Smooth muscle cell (in vitro differentiated cells): Measurements from ENCODE around the gene BBS7. TPM values are rescaled to one million over a fixed set of nuclear protein-coding genes. Genes with fewer than 3 reads are reported as not detected.

ENCODE experiments used
- DNase-seq: peaks from one replicate; lab custom pipeline; 2025; ENCODE audit not compliant: unreplicated experiment; lab: John Stamatoyannopoulos, UW
- H2AFZ ChIP-seq: fragments of 200-600 bp; sonication (generic); 2 replicates; pipeline ENCODE4 v1.6.0; 2016; ENCODE audit warnings: antibody characterized with exemption, low read depth, mild to moderate bottlenecking
- H3F3A ChIP-seq: fragments of 200-600 bp; sonication (generic); 2 replicates; pipeline ENCODE4 v1.6.0; 2017; ENCODE audit warnings: antibody characterized with exemption, low read depth
- H3K27ac ChIP-seq: fragments of 200-600 bp; sonication (generic); 2 replicates; pipeline ENCODE4 v1.5.1; 2016; ENCODE audit warnings: low read depth, mild to moderate bottlenecking
- H3K27me3 ChIP-seq: fragments of 200-600 bp; sonication (generic); 2 replicates; pipeline ENCODE4 v1.6.1; 2016; ENCODE audit warnings: low read depth, mild to moderate bottlenecking
- H3K36me3 ChIP-seq: fragments of 200-600 bp; sonication (generic); 2 replicates; pipeline ENCODE4 v1.5.1; 2016; ENCODE audit warnings: low read depth
- H3K4me1 ChIP-seq: fragments of 200-600 bp; sonication (generic); 2 replicates; pipeline ENCODE4 v1.5.1; 2016; ENCODE audit warnings: low read depth
- H3K4me2 ChIP-seq: fragments of 200-600 bp; sonication (generic); 2 replicates; pipeline ENCODE4 v1.6.0; 2016; ENCODE audit warnings: mild to moderate bottlenecking
- H3K4me3 ChIP-seq: fragments of 200-600 bp; sonication (generic); 2 replicates; pipeline ENCODE4 v1.5.1; 2016; ENCODE audit warnings: mild to moderate bottlenecking
- H3K79me2 ChIP-seq: fragments of 200-600 bp; sonication (generic); 2 replicates; pipeline ENCODE4 v1.6.0; 2016; ENCODE audit warnings: low read depth, mild to moderate bottlenecking
- H3K9ac ChIP-seq: fragments of 200-600 bp; sonication (generic); 2 replicates; pipeline ENCODE4 v1.6.0; 2016; ENCODE audit warnings: low read depth
- H3K9me3 ChIP-seq: fragments of 200-600 bp; sonication (generic); replicated peaks from 2 replicates; pipeline ENCODE4 v1.5.1; 2016; ENCODE audit warnings: low read depth
- H4K20me1 ChIP-seq: fragments of 200-600 bp; sonication (generic); 2 replicates; pipeline ENCODE4 v1.6.0; 2016; ENCODE audit warnings: low read depth
- WGBS: methylation state at CpG from one replicate; pipeline ENCODE4 v1.1.7; 2016; ENCODE audit warnings: low lambda C conversion rate; 5-methylcytosine and 5-hydroxymethylcytosine counted together
- polyA plus RNA-seq: library from polyadenylated mRNA; unstranded; fragments of >200 nt; fragmentation: Nextera tagmentation; extraction: Ambion mirVana; gene quantifications from 2 replicates; pipeline ENCODE4 v1.2.1, GENCODE V29; 2016
- total RNA-seq: library from RNA; depleted of rRNA; stranded (reverse); fragments of >200 nt; gene quantifications from 2 replicates; pipeline ENCODE4 v1.2.3, GENCODE V29; 2014
- TF ChIP-seq, protein P1 (sequence below): fragments of 200-600 bp; sonication (generic); IDR thresholded peaks from 2 replicates; pipeline ENCODE4 v1.5.1; 2017; ENCODE audit warnings: borderline replicate concordance, mild to moderate bottlenecking, antibody characterized with exemption; ENCODE audit not compliant: insufficient read depth, poor library complexity, severe bottlenecking

BBS7 gene
- total and polyA plus RNA-seq, 2 experiments from 2014 or later = 16.7 to 17.7 TPM

DNA sequence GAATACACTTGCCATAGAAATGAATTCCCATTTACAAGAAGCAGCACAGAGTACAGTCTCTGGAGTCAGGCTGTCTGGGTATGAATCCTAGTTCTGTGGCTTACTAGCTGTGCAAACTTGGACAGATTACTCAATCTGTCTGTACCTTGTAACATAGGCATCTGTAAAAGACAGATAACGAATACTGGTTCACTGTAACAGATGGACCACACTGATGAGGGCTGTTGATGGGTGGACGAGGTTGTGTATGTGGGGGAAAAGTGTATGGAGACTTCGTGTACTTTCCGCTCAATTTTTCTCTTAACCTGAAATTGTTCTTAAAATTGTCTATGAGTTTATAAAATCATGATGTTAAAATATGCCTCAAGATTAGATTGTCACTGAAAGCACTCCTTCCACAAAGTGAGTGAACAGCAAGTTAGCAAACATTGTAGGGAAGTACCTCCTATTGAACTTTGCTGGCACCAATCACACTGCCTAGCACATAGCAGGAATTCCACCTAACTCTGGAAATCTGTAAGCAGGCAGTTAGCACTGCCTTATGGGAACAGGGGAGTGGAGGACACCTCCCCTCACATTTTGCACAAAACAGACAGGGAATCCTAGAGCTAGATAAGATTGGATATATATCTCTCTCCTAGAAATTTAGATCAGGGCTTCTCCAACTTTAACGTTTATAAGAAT lies 75.6 kb downstream of the BBS7 start:
- WGBS = 81% methylated on average over 5 of the region's 5 CpGs
- no peaks in the 10 kb centered on the region for H3K27me3 ChIP-seq

GRCh38 chr4:121792966-121793365 lies 77.3 kb downstream of the BBS7 start:
- Histone ChIP-seq H3K27ac (no peak overlapping the region), H3K27me3 (no peaks in the 10 kb centered on the region), H3K4me1 (no peaks in the 10 kb centered on the region), H3K36me3 (no peaks in the 10 kb centered on the region), H3K4me2 (no peak overlapping the region), H3K79me2 (no peaks in the 10 kb centered on the region), H3K4me3 (no peak overlapping the region), H3F3A (no peaks in the 10 kb centered on the region), H3K9ac (no peak overlapping the region), H4K20me1 (no peaks in the 10 kb centered on the region), H2AFZ (no peak overlapping the region), H3K9me3 (no peaks in the 10 kb centered on the region)
- 93% methylated on average over 2 of the region's 2 CpGs for WGBS
- no peak for DNase-seq
- TF ChIP-seq, protein P1, sequence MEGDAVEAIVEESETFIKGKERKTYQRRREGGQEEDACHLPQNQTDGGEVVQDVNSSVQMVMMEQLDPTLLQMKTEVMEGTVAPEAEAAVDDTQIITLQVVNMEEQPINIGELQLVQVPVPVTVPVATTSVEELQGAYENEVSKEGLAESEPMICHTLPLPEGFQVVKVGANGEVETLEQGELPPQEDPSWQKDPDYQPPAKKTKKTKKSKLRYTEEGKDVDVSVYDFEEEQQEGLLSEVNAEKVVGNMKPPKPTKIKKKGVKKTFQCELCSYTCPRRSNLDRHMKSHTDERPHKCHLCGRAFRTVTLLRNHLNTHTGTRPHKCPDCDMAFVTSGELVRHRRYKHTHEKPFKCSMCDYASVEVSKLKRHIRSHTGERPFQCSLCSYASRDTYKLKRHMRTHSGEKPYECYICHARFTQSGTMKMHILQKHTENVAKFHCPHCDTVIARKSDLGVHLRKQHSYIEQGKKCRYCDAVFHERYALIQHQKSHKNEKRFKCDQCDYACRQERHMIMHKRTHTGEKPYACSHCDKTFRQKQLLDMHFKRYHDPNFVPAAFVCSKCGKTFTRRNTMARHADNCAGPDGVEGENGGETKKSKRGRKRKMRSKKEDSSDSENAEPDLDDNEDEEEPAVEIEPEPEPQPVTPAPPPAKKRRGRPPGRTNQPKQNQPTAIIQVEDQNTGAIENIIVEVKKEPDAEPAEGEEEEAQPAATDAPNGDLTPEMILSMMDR = no peak

More for the DNA sequence above, 75.6 kb downstream of the BBS7 start:
- Histone ChIP-seq H3K4me3 (no peak overlapping the region), H4K20me1 (no peaks in the 10 kb centered on the region), H3K9ac (no peak overlapping the region), H3K27ac (no peak overlapping the region), H2AFZ (no peak overlapping the region), H3K4me2 (no peak overlapping the region), H3K79me2 (no peaks in the 10 kb centered on the region), H3K9me3 (no peaks in the 10 kb centered on the region), H3K4me1 (no peaks in the 10 kb centered on the region), H3K36me3 (no peaks in the 10 kb centered on the region), H3F3A (no peaks in the 10 kb centered on the region)
- TF ChIP-seq, protein P1 = no peak
- no peak for DNase-seq

GRCh38 chr4:121791481-121791880 lies 78.8 kb downstream of the BBS7 start:
- Histone ChIP-seq H3F3A (no peaks in the 10 kb centered on the region), H3K4me1 (no peaks in the 10 kb centered on the region), H3K4me3 (no peak overlapping the region), H4K20me1 (no peaks in the 10 kb centered on the region), H3K27me3 (peaks cover 5% of the 10 kb centered on the region), H3K36me3 (no peaks in the 10 kb centered on the region), H3K27ac (no peak overlapping the region), H3K9ac (no peak overlapping the region), H3K4me2 (no peak overlapping the region), H3K9me3 (no peaks in the 10 kb centered on the region), H2AFZ (no peak overlapping the region), H3K79me2 (no peaks in the 10 kb centered on the region)
- DNase-seq = no peak
- TF ChIP-seq, protein P1 = no peak
- WGBS = 58% methylated on average over 5 of the region's 5 CpGs

DNA sequence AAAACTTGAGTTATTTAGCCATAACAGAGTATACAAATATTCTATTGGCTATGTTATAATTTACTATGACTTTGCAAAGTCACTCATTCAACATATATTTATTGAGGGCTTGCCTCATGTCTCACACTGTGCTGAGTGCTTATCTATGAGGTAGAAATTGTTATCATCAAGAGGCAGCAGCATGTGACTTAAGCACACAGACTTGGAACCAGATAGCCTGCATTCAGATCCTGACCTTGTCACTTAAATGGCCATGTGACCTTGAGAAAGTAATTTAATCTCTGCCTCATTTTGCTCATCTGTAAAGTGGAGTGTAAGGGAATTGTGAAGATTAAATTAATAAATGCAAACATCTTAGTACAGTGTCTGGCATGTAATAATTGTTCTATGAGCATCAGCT lies 79.3 kb downstream of the BBS7 start:
- no peaks in the 10 kb centered on the region for H3K36me3 ChIP-seq
- H3K27ac ChIP-seq = no peak overlapping the region
- no peak overlapping the region for H3K4me3 ChIP-seq
- H3F3A ChIP-seq = no peaks in the 10 kb centered on the region
- H2AFZ ChIP-seq = no peak overlapping the region
- no peak for DNase-seq
- H3K9ac ChIP-seq = no peak overlapping the region
- H3K79me2 ChIP-seq = no peaks in the 10 kb centered on the region
- TF ChIP-seq, protein P1 = no peak
- H4K20me1 ChIP-seq = no peaks in the 10 kb centered on the region
- H3K9me3 ChIP-seq = no peaks in the 10 kb centered on the region
- no peak overlapping the region for H3K4me2 ChIP-seq
- peaks cover 8% of the 10 kb centered on the region for H3K27me3 ChIP-seq
- H3K4me1 ChIP-seq = no peaks in the 10 kb centered on the region
